SIG-M5 (cell line): ENCODE results near the gene DCAF6.

ENCODE experiments used
- DNase-seq: peaks from one replicate; lab custom pipeline; 2025; lab: John Stamatoyannopoulos, UW

The DCAF6 gene

GRCh38 chr1:168084396-168085231 lies 148.1 kb downstream of the DCAF6 start:
- no peak for DNase-seq

GRCh38 chr1:168085401-168085872 lies 149.0 kb downstream of the DCAF6 start:
- DNase-seq, result no peak

GRCh38 chr1:168086438-168086837 lies 150.0 kb downstream of the DCAF6 start:
- DNase-seq, result no peak

- DNase-seq, result no peak
Observed at GRCh38 chr1:168087696-168088095, 151.2 kb downstream of the DCAF6 start.

GRCh38 chr1:168088511-168089325 lies 152.2 kb downstream of the DCAF6 start:
- DNase-seq, result no peak

- DNase-seq, result no peak
Observed at GRCh38 chr1:168089326-168089978, 153.0 kb downstream of the DCAF6 start.

- DNase-seq, result no peak
Observed at GRCh38 chr1:168089979-168090337, 153.5 kb downstream of the DCAF6 start.

- no peak for DNase-seq
Observed at GRCh38 chr1:168090395-168090794, 153.9 kb downstream of the DCAF6 start.

GRCh38 chr1:168091063-168091462 lies 154.6 kb downstream of the DCAF6 start:
- no peak for DNase-seq

- no peak for DNase-seq
Observed at GRCh38 chr1:168091720-168092550, 155.5 kb downstream of the DCAF6 start.

GRCh38 chr1:168092566-168093355 lies 156.3 kb downstream of the DCAF6 start:
- no peak for DNase-seq

GRCh38 chr1:168093616-168094015 lies 157.1 kb downstream of the DCAF6 start:
- no peak for DNase-seq

GRCh38 chr1:168095476-168095875 lies 159.0 kb downstream of the DCAF6 start:
- DNase-seq, result no peak

- no peak for DNase-seq
Observed at GRCh38 chr1:168096296-168097165, 160.0 kb downstream of the DCAF6 start.

GRCh38 chr1:168097921-168098528 lies 161.5 kb downstream of the DCAF6 start:
- no peak for DNase-seq

- DNase-seq, result no peak
Observed at GRCh38 chr1:168098534-168099320, 162.2 kb downstream of the DCAF6 start.

GRCh38 chr1:168099337-168099801 lies 162.9 kb downstream of the DCAF6 start:
- DNase-seq, result no peak

- DNase-seq, result no peak
Observed at GRCh38 chr1:168100315-168101002, 164.0 kb downstream of the DCAF6 start.
